Measurements from ENCODE around the gene BLMH. TPM values are rescaled to one million over a fixed set of nuclear protein-coding genes. Genes with fewer than 3 reads are reported as not detected.

BLMH gene
- total RNA-seq, 1 donor from 2014 or later: 14.9 TPM

DNA sequence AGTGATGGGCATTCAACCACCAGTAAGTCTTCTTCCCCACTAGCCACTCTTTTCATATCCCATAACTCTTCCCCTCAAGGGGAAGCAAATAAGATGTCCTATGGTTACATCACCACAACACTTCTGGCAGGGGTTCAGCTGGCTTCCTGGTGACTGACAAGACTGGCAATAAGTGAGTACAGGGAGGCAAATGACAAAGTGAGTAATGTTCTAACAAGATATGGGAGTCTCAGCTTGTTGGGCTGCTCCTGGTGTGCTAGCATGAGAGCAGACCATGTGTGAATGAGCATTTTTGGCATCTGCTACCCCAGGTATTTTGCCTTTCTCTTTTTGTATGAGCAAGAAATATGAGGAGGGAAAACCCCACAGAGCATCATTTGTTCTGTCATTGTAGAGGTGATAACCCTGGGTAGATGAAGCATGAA lies 32.2 kb upstream of the BLMH start:
- Histone ChIP-seq H3K4me1 (no peaks in the 10 kb centered on the region), H3K27me3 (ENCODE audit: low read depth) (peaks cover 8% of the 10 kb centered on the region), H3K36me3 (no peaks in the 10 kb centered on the region), H3K27ac (replicated peaks) (no peak overlapping the region), H3K4me3 (no peak overlapping the region), H3K9me3 (replicated peaks) (no peaks in the 10 kb centered on the region)
- DNase-seq: no peak
- intact Hi-C loops (cut with micrococcal nuclease): no loop called here
- TF ChIP-seq, protein P1, sequence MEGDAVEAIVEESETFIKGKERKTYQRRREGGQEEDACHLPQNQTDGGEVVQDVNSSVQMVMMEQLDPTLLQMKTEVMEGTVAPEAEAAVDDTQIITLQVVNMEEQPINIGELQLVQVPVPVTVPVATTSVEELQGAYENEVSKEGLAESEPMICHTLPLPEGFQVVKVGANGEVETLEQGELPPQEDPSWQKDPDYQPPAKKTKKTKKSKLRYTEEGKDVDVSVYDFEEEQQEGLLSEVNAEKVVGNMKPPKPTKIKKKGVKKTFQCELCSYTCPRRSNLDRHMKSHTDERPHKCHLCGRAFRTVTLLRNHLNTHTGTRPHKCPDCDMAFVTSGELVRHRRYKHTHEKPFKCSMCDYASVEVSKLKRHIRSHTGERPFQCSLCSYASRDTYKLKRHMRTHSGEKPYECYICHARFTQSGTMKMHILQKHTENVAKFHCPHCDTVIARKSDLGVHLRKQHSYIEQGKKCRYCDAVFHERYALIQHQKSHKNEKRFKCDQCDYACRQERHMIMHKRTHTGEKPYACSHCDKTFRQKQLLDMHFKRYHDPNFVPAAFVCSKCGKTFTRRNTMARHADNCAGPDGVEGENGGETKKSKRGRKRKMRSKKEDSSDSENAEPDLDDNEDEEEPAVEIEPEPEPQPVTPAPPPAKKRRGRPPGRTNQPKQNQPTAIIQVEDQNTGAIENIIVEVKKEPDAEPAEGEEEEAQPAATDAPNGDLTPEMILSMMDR (IDR thresholded peaks at IDR 0.05; ENCODE audit: borderline replicate concordance): no peak

DNA sequence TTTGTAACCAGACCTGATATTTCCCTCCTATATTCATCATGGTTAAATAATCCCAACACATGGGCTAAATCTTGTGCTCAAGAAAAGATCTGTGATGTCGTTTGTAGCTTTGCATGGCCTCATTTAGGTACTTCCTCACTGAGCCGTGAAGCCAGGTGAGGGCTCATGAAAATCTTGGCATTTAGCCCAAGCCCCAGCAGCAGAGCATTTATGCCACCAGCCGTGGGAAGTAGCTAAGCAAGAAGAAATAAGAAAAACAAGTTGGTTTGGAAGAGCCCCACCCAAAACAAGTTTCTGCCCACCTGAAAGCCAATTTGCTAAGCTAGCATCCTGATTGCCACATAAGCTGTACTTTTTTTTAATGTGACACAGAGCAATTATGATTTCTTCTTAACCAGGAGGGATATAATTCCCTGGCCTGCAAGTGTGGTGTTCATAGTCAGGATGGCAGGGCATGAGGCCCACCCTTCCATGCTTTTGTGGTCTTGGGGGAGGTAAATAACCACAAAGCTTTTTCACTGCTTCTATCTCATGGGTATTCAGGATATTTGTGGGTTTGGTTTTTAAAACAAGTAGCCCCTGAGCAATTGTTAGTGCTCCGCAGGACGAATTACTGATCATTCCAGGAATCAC lies 31.6 kb upstream of the BLMH start:
- Histone ChIP-seq H3K9me3 (replicated peaks) (no peaks in the 10 kb centered on the region), H3K4me3 (no peak overlapping the region), H3K36me3 (no peaks in the 10 kb centered on the region), H3K27me3 (ENCODE audit: low read depth) (peaks cover 4% of the 10 kb centered on the region), H3K27ac (replicated peaks) (no peak overlapping the region), H3K4me1 (no peaks in the 10 kb centered on the region)
- TF ChIP-seq, protein P1 (IDR thresholded peaks at IDR 0.05; ENCODE audit: borderline replicate concordance): no peak
- intact Hi-C loops (cut with micrococcal nuclease): no loop called here
- no peak for DNase-seq

DNA sequence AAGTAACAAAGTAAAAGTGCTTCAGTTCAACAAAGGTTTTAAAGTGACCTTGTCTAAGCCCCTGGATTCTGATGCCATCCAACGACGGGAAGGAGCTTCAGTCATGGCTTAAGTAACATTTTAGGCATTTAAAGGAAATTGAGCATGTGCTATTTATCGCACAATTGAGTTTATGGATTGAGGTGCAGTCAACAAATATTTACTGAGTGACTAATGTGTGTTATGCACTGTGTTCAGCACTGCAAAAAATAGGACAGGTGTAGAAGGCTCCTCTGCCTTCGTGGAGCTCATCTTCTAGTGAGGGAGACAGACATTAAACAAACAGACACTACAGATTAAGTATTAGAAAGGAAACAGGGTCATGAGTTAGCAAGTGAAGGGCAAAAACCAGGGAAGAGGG lies 29.6 kb upstream of the BLMH start:
- Histone ChIP-seq H3K9me3 (replicated peaks) (no peaks in the 10 kb centered on the region), H3K4me1 (no peaks in the 10 kb centered on the region), H3K27me3 (ENCODE audit: low read depth) (no peaks in the 10 kb centered on the region), H3K4me3 (no peak overlapping the region), H3K36me3 (no peaks in the 10 kb centered on the region), H3K27ac (replicated peaks) (no peak overlapping the region)
- TF ChIP-seq, protein P1 (IDR thresholded peaks at IDR 0.05; ENCODE audit: borderline replicate concordance): no peak
- no peak for DNase-seq
- intact Hi-C loops (cut with micrococcal nuclease): no loop called here

DNA sequence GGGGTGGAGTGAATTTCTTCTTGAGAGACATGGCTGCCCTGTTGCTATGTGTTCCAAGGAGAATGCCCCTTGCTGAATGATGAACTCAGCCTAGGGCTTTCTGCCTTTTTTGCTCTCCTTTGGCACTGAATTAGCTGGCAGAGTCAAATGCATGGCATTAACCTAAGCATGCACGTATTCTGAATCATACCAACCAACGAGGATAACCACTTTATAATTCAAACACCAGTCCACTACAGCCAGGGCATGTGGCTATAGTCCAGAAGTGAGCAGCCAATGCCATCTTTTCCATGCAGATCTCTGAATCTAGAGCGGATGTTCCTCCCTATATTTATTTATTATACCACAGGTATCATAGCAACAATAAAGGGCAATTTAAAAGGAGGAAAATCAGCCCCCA lies 26.4 kb upstream of the BLMH start:
- TF ChIP-seq, protein P1 (IDR thresholded peaks at IDR 0.05; ENCODE audit: borderline replicate concordance): no peak
- Histone ChIP-seq H3K9me3 (replicated peaks) (no peaks in the 10 kb centered on the region), H3K4me1 (no peaks in the 10 kb centered on the region), H3K36me3 (no peaks in the 10 kb centered on the region), H3K27me3 (ENCODE audit: low read depth) (no peaks in the 10 kb centered on the region), H3K27ac (replicated peaks) (no peak overlapping the region), H3K4me3 (no peak overlapping the region)
- intact Hi-C loops (cut with micrococcal nuclease): no loop called here
- no peak for DNase-seq

DNA sequence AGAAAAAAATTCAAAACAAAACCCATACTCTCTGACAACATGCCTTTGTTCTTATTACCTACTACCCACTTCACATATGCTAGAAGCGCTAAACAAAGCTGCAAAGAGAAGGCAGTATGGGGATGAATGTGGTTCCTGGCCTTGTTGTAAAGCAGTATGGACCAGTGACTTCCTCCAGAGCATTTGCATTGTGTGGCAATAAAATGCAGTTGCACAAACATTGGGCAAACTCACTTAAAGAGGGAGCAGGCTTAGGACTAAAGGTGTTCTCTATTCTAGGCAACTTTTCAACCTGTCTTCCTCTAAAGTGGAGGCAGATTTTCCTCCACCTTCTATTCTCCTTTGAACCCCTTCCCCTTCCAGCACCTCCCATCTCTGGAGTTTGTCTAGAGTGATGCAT lies 25.0 kb upstream of the BLMH start:
- H3K27me3 ChIP-seq (ENCODE audit: low read depth): no peaks in the 10 kb centered on the region
- intact Hi-C loops (cut with micrococcal nuclease): no loop called here
- no peak for DNase-seq
- no peaks in the 10 kb centered on the region for H3K36me3 ChIP-seq
- TF ChIP-seq, protein P1 (IDR thresholded peaks at IDR 0.05; ENCODE audit: borderline replicate concordance): no peak
- no peaks in the 10 kb centered on the region for H3K4me1 ChIP-seq
- H3K27ac ChIP-seq (replicated peaks): no peak overlapping the region
- no peaks in the 10 kb centered on the region for H3K9me3 ChIP-seq (replicated peaks)
- no peak overlapping the region for H3K4me3 ChIP-seq

All from left ventricle myocardium inferior (tissue), 1 donor.